ENCODE measurements around the gene RSPO4.
"Not testable (repeated sequence)": the region's sequence is repeated elsewhere in the genome, so short reads cannot be mapped to it uniquely, and the experiment has no call there.

Gene RSPO4

GRCh38 chr20:1003920-1004697 lies 2.0 kb upstream of the RSPO4 start:
- DNase-seq (ENCODE audit: low read depth in 2 of 2): no peak

GRCh38 chr20:1002682-1003561 lies 811 bp upstream of the RSPO4 start:
- DNase-seq (ENCODE audit: low read depth in 2 of 2): no peak

- no peak for DNase-seq (ENCODE audit: low read depth in 2 of 2)
Observed at GRCh38 chr20:1001116-1001515, 995 bp downstream of the RSPO4 start.

- no peak for DNase-seq (ENCODE audit: low read depth in 2 of 2)
Observed at GRCh38 chr20:998231-998830, 3.8 kb downstream of the RSPO4 start.

- no peak for DNase-seq (ENCODE audit: low read depth in 2 of 2)
Observed at GRCh38 chr20:997486-997885, 4.6 kb downstream of the RSPO4 start.

- DNase-seq (ENCODE audit: low read depth in 2 of 2): no peak
Observed at GRCh38 chr20:997016-997415, 5.1 kb downstream of the RSPO4 start.

- DNase-seq (ENCODE audit: low read depth in 2 of 2): no peak
Observed at GRCh38 chr20:995170-995569, 6.9 kb downstream of the RSPO4 start.

- DNase-seq (ENCODE audit: low read depth in 2 of 2): no peak
Observed at GRCh38 chr20:992801-993535, 9.1 kb downstream of the RSPO4 start.

- DNase-seq (ENCODE audit: low read depth in 2 of 2): no peak
Observed at GRCh38 chr20:991850-992249, 10.3 kb downstream of the RSPO4 start.

GRCh38 chr20:990293-990959 lies 11.7 kb downstream of the RSPO4 start:
- DNase-seq (ENCODE audit: low read depth in 2 of 2): no peak

- no peak for DNase-seq (ENCODE audit: low read depth in 2 of 2)
Observed at GRCh38 chr20:988272-988671, 13.8 kb downstream of the RSPO4 start.

- no peak for DNase-seq (ENCODE audit: low read depth in 2 of 2)
Observed at GRCh38 chr20:987677-988076, 14.4 kb downstream of the RSPO4 start.

GRCh38 chr20:986733-987355 lies 15.3 kb downstream of the RSPO4 start:
- no peak for DNase-seq (ENCODE audit: low read depth in 2 of 2)

GRCh38 chr20:984994-985393 lies 17.1 kb downstream of the RSPO4 start:
- not testable (repeated sequence) for DNase-seq (ENCODE audit: low read depth in 2 of 2)

GRCh38 chr20:982754-983153 lies 19.4 kb downstream of the RSPO4 start:
- DNase-seq (ENCODE audit: low read depth in 2 of 2): no peak

GRCh38 chr20:977021-977420 lies 25.1 kb downstream of the RSPO4 start:
- no peak for DNase-seq (ENCODE audit: low read depth in 2 of 2)

- DNase-seq (ENCODE audit: low read depth in 2 of 2): no peak
Observed at GRCh38 chr20:976033-976432, 26.1 kb downstream of the RSPO4 start.

GRCh38 chr20:973785-974194 lies 28.3 kb downstream of the RSPO4 start:
- DNase-seq (ENCODE audit: low read depth in 2 of 2): no peak

- no peak for DNase-seq (ENCODE audit: low read depth in 2 of 2)
Observed at GRCh38 chr20:972256-972655, 29.9 kb downstream of the RSPO4 start.

GRCh38 chr20:971346-971745 lies 30.8 kb downstream of the RSPO4 start:
- no peak for DNase-seq (ENCODE audit: low read depth in 2 of 2)

- no peak for DNase-seq (ENCODE audit: low read depth in 2 of 2)
Observed at GRCh38 chr20:969868-970267, 32.2 kb downstream of the RSPO4 start.

Measured in stimulated activated CD8-positive, alpha-beta memory T cell treated with anti-CD3 and anti-CD28 coated beads, Interleukin-2, amount 100 ng/mL, for 1 hour (primary cell).